H1 (cell line): ENCODE results near the gene COMMD8. TPM values are rescaled to one million over a fixed set of nuclear protein-coding genes. Genes with fewer than 3 reads are reported as not detected.
A peak's percentile ranks its signal among the peaks of the same experiment; 100 is the strongest.

Experiments
- CTCF ChIA-PET: fragments of 300-600 bp; sonication (Branson Sonifier 250); formaldehyde crosslinking; loops from one replicate; lab custom pipeline; 2021; ENCODE audit not compliant: partially characterized antibody; lab: Charles Lee
- POLR2A ChIA-PET: fragments of 300-600 bp; sonication (Branson Sonifier 250); formaldehyde crosslinking; loops from one replicate; lab custom pipeline; 2021; ENCODE audit warnings: inconsistent platforms; ENCODE audit not compliant: partially characterized antibody; lab: Charles Lee
- DNase-seq, 2 experiments: peaks; one replicate each; pipeline versions ENCODE4 v3.0.0 to v3.0.0-alpha.2; 2010 to 2022; ENCODE audit warnings: low spot score in 2 of 2, low read depth in 1 of 2, mixed read lengths in 1 of 2
- FAIRE-seq: peaks from 2 replicates; lab custom pipeline; 2011; peaks lifted over from hg19 to GRCh38; lab: Jason Lieb, UNC
- H2AFZ ChIP-seq: 2 replicates; pipeline ENCODE4 v1.8.1; 2012; ENCODE audit warnings: low read length, inconsistent platforms
- H2AK5ac ChIP-seq: 2 replicates; pipeline ENCODE4 v1.6.1; 2013; ENCODE audit warnings: low read depth, low read length
- H2BK120ac ChIP-seq: replicated peaks from 2 replicates; pipeline ENCODE3; 2013; ENCODE audit warnings: low read depth, low read length, inconsistent platforms
- H2BK12ac ChIP-seq: 2 replicates; pipeline ENCODE4 v1.6.1; 2013; ENCODE audit warnings: low read depth, low read length
- H2BK15ac ChIP-seq: 2 replicates; pipeline ENCODE4 v1.6.1; 2013; ENCODE audit warnings: low read length
- H2BK20ac ChIP-seq: 2 replicates; pipeline ENCODE4 v1.6.1; 2013; ENCODE audit warnings: low read length
- H2BK5ac ChIP-seq: 2 replicates; pipeline ENCODE4 v1.6.1; 2013; ENCODE audit warnings: low read depth, low read length
- H3K14ac ChIP-seq: 2 replicates; pipeline ENCODE4 v1.6.1; 2013; ENCODE audit warnings: inconsistent platforms; ENCODE audit not compliant: insufficient read length
- H3K18ac ChIP-seq: 2 replicates; pipeline ENCODE4 v1.6.1; 2013; ENCODE audit warnings: low read length; ENCODE audit errors: extremely low read depth
- H3K23ac ChIP-seq: 2 replicates; pipeline ENCODE4 v1.6.1; 2013; ENCODE audit warnings: inconsistent platforms; ENCODE audit not compliant: insufficient read length
- H3K23me2 ChIP-seq: 2 replicates; pipeline ENCODE4 v1.6.1; 2013; ENCODE audit warnings: low read depth, low read length
- H3K27ac ChIP-seq: 2 replicates; pipeline ENCODE4 v1.6.1; 2011; ENCODE audit warnings: low read depth, low read length, inconsistent platforms
- H3K27me3 ChIP-seq, 4 experiments: replicated peaks in 1 of 4; 1 replicate in 1 of 4; 2 replicates in 3 of 4; pipeline versions ENCODE4 v1.6.1 to v1.8.1; 2011 to 2013; ENCODE audit warnings: low read length in 3 of 4, mild to moderate bottlenecking in 3 of 4, inconsistent platforms in 2 of 4, mixed read lengths in 2 of 4, moderate library complexity in 1 of 4; ENCODE audit not compliant: control insufficient read depth in 3 of 4, insufficient read depth in 3 of 4; ENCODE audit errors: extremely low read depth in 1 of 4
- H3K36me3 ChIP-seq, 4 experiments: 2 replicates each; pipeline versions ENCODE4 v1.6.1 to v1.8.1; 2011 to 2013; ENCODE audit warnings: mild to moderate bottlenecking in 4 of 4, low read length in 3 of 4, moderate library complexity in 2 of 4, control low read depth in 1 of 4, inconsistent platforms in 1 of 4; ENCODE audit not compliant: insufficient read depth in 4 of 4, control insufficient read depth in 2 of 4
- H3K4ac ChIP-seq: replicated peaks from 2 replicates; pipeline ENCODE3; 2013; ENCODE audit warnings: low read length, low read depth, mixed read lengths, inconsistent platforms; ENCODE audit not compliant: insufficient read length
- H3K4me1 ChIP-seq, 4 experiments: replicated peaks in 1 of 4; 1 replicate in 1 of 4; 2 replicates in 3 of 4; pipeline versions ENCODE4 v1.6.1 to v1.8.1; 2011 to 2013; ENCODE audit warnings: low read length in 3 of 4, inconsistent platforms in 2 of 4, mixed read lengths in 1 of 4; ENCODE audit not compliant: insufficient read depth in 4 of 4, control insufficient read depth in 3 of 4
- H3K4me2 ChIP-seq, 2 experiments: 2 replicates each; pipeline versions ENCODE4 v1.6.1 to v1.8.1; 2011 to 2013; ENCODE audit warnings: low read depth in 2 of 2, low read length in 2 of 2, control low read depth in 1 of 2, inconsistent platforms in 1 of 2, mild to moderate bottlenecking in 1 of 2; ENCODE audit not compliant: insufficient read depth in 1 of 2
- H3K4me3 ChIP-seq, 4 experiments: fragments of 200-600, 300-600 bp in 1 of 4; sonication (generic), shearing (Covaris generic), sonication (Bioruptor Twin) in 1 of 4; 2 replicates each; pipeline versions ENCODE4 v1.5.1 to v1.8.1; 2011 to 2016; ENCODE audit warnings: low read length in 4 of 4, low read depth in 3 of 4, control low read depth in 2 of 4, inconsistent platforms in 2 of 4, mild to moderate bottlenecking in 2 of 4, mixed read lengths in 1 of 4, moderate library complexity in 1 of 4; ENCODE audit not compliant: insufficient read depth in 2 of 4; ENCODE audit errors: extremely low read depth in 1 of 4
- H3K56ac ChIP-seq: replicated peaks from 2 replicates; pipeline ENCODE3; 2013; ENCODE audit warnings: low read depth, mild to moderate bottlenecking, mixed read lengths, low read length, inconsistent platforms; ENCODE audit not compliant: insufficient read length
- H3K79me1 ChIP-seq: 2 replicates; pipeline ENCODE4 v1.6.1; 2013; ENCODE audit warnings: low read depth, low read length, control low read depth
- H3K79me2 ChIP-seq, 2 experiments: 2 replicates each; pipeline versions ENCODE4 v1.6.1 to v1.8.1; 2012 to 2013; ENCODE audit warnings: low read length in 2 of 2, mild to moderate bottlenecking in 2 of 2, inconsistent platforms in 1 of 2; ENCODE audit not compliant: insufficient read depth in 2 of 2, control insufficient read depth in 1 of 2
- H3K9ac ChIP-seq, 4 experiments: replicated peaks in 1 of 4; 1 replicate in 1 of 4; 2 replicates in 3 of 4; pipeline versions ENCODE4 v1.6.1 to v1.8.1; 2011 to 2013; ENCODE audit warnings: low read depth in 3 of 4, low read length in 3 of 4, control low read depth in 2 of 4, mild to moderate bottlenecking in 2 of 4, moderate library complexity in 2 of 4, inconsistent platforms in 1 of 4; ENCODE audit errors: extremely low read depth in 1 of 4
- H3K9me3 ChIP-seq, 2 experiments: 2 replicates each; pipeline versions ENCODE4 v1.6.1 to v1.8.1; 2012 to 2013; ENCODE audit warnings: mild to moderate bottlenecking in 2 of 2, moderate library complexity in 2 of 2, control low read depth in 1 of 2, inconsistent platforms in 1 of 2, low read depth in 1 of 2, low read length in 1 of 2, mixed read lengths in 1 of 2; ENCODE audit not compliant: insufficient read depth in 2 of 2
- H4K20me1 ChIP-seq, 2 experiments: replicated peaks in 1 of 2; 2 replicates each; pipeline versions ENCODE3 to v1.8.1; 2011 to 2013; ENCODE audit warnings: inconsistent platforms in 2 of 2, low read length in 2 of 2, mild to moderate bottlenecking in 1 of 2; ENCODE audit not compliant: insufficient read depth in 2 of 2, control insufficient read depth in 1 of 2
- H4K5ac ChIP-seq: 2 replicates; pipeline ENCODE4 v1.6.1; 2013; ENCODE audit warnings: low read length, low read depth, mixed read lengths, inconsistent platforms; ENCODE audit not compliant: insufficient read length
- H4K8ac ChIP-seq: 2 replicates; pipeline ENCODE4 v1.8.0; 2013; ENCODE audit warnings: mild to moderate bottlenecking, moderate library complexity, low read length, inconsistent platforms; ENCODE audit not compliant: insufficient read depth; ENCODE audit errors: extremely low read depth
- H4K91ac ChIP-seq: replicated peaks from 2 replicates; pipeline ENCODE3; 2013; ENCODE audit warnings: low read length, mixed read lengths, inconsistent platforms; ENCODE audit not compliant: insufficient read length
- EGR1 ChIP-seq: IDR thresholded peaks from 2 replicates; pipeline ENCODE4 v1.6.1; 2011; ENCODE audit warnings: low read depth, low read length, borderline replicate concordance
- GABPA ChIP-seq: IDR thresholded peaks from 2 replicates; pipeline ENCODE4 v1.6.1; 2011; ENCODE audit warnings: mild to moderate bottlenecking, low read length, moderate library complexity, borderline replicate concordance; ENCODE audit not compliant: insufficient read depth
- GTF2F1 ChIP-seq: IDR thresholded peaks from 2 replicates; pipeline ENCODE4 v1.6.1; 2012; ENCODE audit warnings: low read depth, low read length, improper control_type of control experiment, borderline replicate concordance
- HDAC6 ChIP-seq: IDR thresholded peaks from one replicate; pipeline ENCODE4 v1.7.1; 2012; ENCODE audit warnings: low read depth, mild to moderate bottlenecking, inconsistent platforms, low read length, moderate library complexity
- KDM5A ChIP-seq: fragments of 200-600 bp; IDR thresholded peaks from 2 replicates; pipeline ENCODE4 v1.7.1; 2012; ENCODE audit warnings: mild to moderate bottlenecking, low read length, inconsistent platforms, mixed read lengths
- RXRA ChIP-seq: IDR thresholded peaks from 2 replicates; pipeline ENCODE4 v1.6.1; 2011; ENCODE audit warnings: low read depth, mild to moderate bottlenecking, low read length, moderate library complexity; ENCODE audit not compliant: insufficient read depth
- SAP30 ChIP-seq: fragments of 300-600 bp; sonication (generic); IDR thresholded peaks from 2 replicates; pipeline ENCODE4 v1.7.1; 2012; ENCODE audit warnings: low read length, moderate library complexity, mild to moderate bottlenecking, inconsistent platforms; ENCODE audit not compliant: insufficient read depth, insufficient replicate concordance
- SIRT6 ChIP-seq: IDR thresholded peaks from one replicate; pipeline ENCODE4 v1.7.1; 2012; ENCODE audit warnings: low read length, inconsistent platforms
- SP2 ChIP-seq: IDR thresholded peaks from 2 replicates; pipeline ENCODE4 v1.6.1; 2012; ENCODE audit warnings: mild to moderate bottlenecking, low read length, inconsistent platforms
- TAF1 ChIP-seq: IDR thresholded peaks from 2 replicates; pipeline ENCODE4 v1.6.1; 2011; ENCODE audit warnings: mild to moderate bottlenecking, low read depth, low read length
- TAF7 ChIP-seq: optimal IDR thresholded peaks from 2 replicates; pipeline ENCODE3; 2011; ENCODE audit warnings: low read depth, mild to moderate bottlenecking, inconsistent platforms, low read length, moderate library complexity, borderline replicate concordance
- TBP ChIP-seq: IDR thresholded peaks from 2 replicates; pipeline ENCODE4 v1.6.1; 2011; ENCODE audit warnings: low read depth, low read length, improper control_type of control experiment
- TEAD4 ChIP-seq: IDR thresholded peaks from 2 replicates; pipeline ENCODE4 v1.6.1; 2012; ENCODE audit warnings: low read depth, low read length, inconsistent platforms, mixed read lengths
- WGBS, 2 experiments: shearing (Covaris generic) in 1 of 2; methylation state at CpG; one replicate each; pipeline versions ENCODE4 v1.1.6 to v1.1.7; 2013 to 2015; ENCODE audit warnings: low lambda C conversion rate in 2 of 2, mixed read lengths in 2 of 2, inconsistent platforms in 1 of 2, low coverage in 1 of 2, missing lambda C conversion rate in 1 of 2; ENCODE audit not compliant: insufficient replicate concordance in 2 of 2, insufficient coverage in 1 of 2, insufficient read length in 1 of 2; ENCODE audit errors: extremely low coverage in 1 of 2, missing lambda C conversion rate in 1 of 2; 5-methylcytosine and 5-hydroxymethylcytosine counted together
- polyA plus RNA-seq, 7 experiments: library from polyadenylated mRNA; depleted of rRNA in 3 of 7; stranded (reverse) in 5 of 7; unstranded in 2 of 7; fragments of >200 nt in 5 of 7; fragments of 200-250 nt in 2 of 7; gene quantifications; 1 replicate in 5 of 7; 2 replicates in 1 of 7; 4 replicates in 1 of 7; pipeline versions ENCODE4 v1.2.1 to v1.2.3, GENCODE V29; 2011 to 2013; ENCODE audit warnings: missing spikeins in 2 of 7, mixed read lengths in 2 of 7
- total RNA-seq: library from RNA; stranded (reverse); fragmentation: NEBNext Ultra II Directional; extraction: Animal tissue kit (Norgen Biotek cat#: 25700); gene quantifications from 2 replicates; pipeline ENCODE4 v1.2.1, GENCODE V29; 2021

COMMD8 gene
- total and polyA plus RNA-seq, 2 of the 8 experiments (the other 6 are each of a cell fraction or from before 2014, with no cell fraction given) = 1.6 to 7.2 TPM

GRCh38 chr4:47485047-47485692, 21.7 kb upstream of the COMMD8 start, which contains the start of gene ATP10D:
Gene ATP10D, plus strand, starts transcription at chr4:47485275. Its CDS starts 27,266 bp downstream, at chr4:47512541.
- DNase-seq (peak; percentile 70 to 93), FAIRE-seq (peak; percentile 65)
- Histone ChIP-seq H3K4me2 (peak within 1 kb of the TSS; percentile 70 to 77), H2AK5ac (no peak within 1 kb of the TSS), H2BK15ac (no peak within 1 kb of the TSS), H3K79me2 (no peaks in the 10 kb centered on the region), H4K5ac (no peak within 1 kb of the TSS), H4K20me1 (no peaks in the 10 kb centered on the region), H3K56ac (no peak within 1 kb of the TSS), H3K27ac (no peak within 1 kb of the TSS), H4K8ac (peak within 1 kb of the TSS; percentile 80), H2BK5ac (no peak within 1 kb of the TSS), H3K27me3 (no peaks in the 10 kb centered on the region; a peak in 1 of 7 replicates), H4K91ac (no peak within 1 kb of the TSS), H3K9me3 (no peaks in the 10 kb centered on the region), H3K18ac (peak within 1 kb of the TSS; percentile 76; the same call in 1 of the 2 replicates), H3K79me1 (no peaks in the 10 kb centered on the region), H3K14ac (no peak within 1 kb of the TSS), H3K4ac (no peak within 1 kb of the TSS), H3K23ac (no peak within 1 kb of the TSS), H3K23me2 (no peaks in the 10 kb centered on the region), H3K4me3 (peak within 1 kb of the TSS; percentile 74 to 92 (median 84)), H2AFZ (peak within 1 kb of the TSS; percentile 97), H3K36me3 (no peaks in the 10 kb centered on the region), H2BK120ac (no peak within 1 kb of the TSS), H2BK20ac (no peak within 1 kb of the TSS), H2BK12ac (no peak within 1 kb of the TSS), H3K9ac (peak within 1 kb of the TSS; percentile 48 to 85 (median 64)), H3K4me1 (no peaks in the 10 kb centered on the region)
- POLR2A ChIA-PET = interaction anchor here (1.0 to 1.2 kb wide), 3 partner anchors 8 to 22 kb away, joined by 3 to 4 read pairs (median 4); partner anchors contain the start of gene COMMD8
- CTCF ChIA-PET = interaction anchor here (0.6 to 1.8 kb wide), 7 partner anchors 14 to 640 kb away, joined by 3 to 5 read pairs (median 3); no protein-coding TSS in a partner anchor
- 2% methylated on average over 34 of the region's 34 CpGs; no CpG with 5 or more reads in 1 of the 2 experiments for WGBS, 2 experiments
- TF ChIP-seq KDM5A (no peak), HDAC6 (no peak), SAP30 (no peak), TAF7 (peak; percentile 59), GTF2F1 (no peak), TAF1 (peak; percentile 92), TBP (peak; percentile 83), SP2 (no peak), RXRA (no peak), GABPA (no peak), EGR1 (no peak), SIRT6 (no peak), TEAD4 (0 out of 2 replicates have a peak, but pooled peaks have one; percentile 1)
